ENCODE data around the gene HINT2.

DNA sequence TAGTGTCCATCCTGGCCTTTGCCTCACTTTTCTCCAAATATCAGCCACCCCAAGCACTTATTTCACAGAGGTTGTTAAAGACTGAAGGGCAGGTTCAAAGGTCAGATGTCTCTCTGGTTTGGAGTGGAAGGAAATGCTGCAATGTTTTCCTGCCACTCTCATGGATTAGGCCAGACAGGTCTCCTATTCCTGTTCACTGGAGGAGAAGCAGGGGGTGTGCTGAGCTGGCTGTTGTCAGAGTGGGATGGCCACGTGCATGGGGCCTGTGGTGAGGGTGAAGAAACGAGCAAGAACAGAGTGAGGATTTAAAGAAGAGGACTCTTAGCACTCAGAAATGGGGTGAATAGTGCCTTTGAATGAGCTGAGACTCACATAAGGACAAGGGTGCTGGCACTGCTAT lies 20.9 kb upstream of the HINT2 start:
- TF ChIP-seq, protein P1, sequence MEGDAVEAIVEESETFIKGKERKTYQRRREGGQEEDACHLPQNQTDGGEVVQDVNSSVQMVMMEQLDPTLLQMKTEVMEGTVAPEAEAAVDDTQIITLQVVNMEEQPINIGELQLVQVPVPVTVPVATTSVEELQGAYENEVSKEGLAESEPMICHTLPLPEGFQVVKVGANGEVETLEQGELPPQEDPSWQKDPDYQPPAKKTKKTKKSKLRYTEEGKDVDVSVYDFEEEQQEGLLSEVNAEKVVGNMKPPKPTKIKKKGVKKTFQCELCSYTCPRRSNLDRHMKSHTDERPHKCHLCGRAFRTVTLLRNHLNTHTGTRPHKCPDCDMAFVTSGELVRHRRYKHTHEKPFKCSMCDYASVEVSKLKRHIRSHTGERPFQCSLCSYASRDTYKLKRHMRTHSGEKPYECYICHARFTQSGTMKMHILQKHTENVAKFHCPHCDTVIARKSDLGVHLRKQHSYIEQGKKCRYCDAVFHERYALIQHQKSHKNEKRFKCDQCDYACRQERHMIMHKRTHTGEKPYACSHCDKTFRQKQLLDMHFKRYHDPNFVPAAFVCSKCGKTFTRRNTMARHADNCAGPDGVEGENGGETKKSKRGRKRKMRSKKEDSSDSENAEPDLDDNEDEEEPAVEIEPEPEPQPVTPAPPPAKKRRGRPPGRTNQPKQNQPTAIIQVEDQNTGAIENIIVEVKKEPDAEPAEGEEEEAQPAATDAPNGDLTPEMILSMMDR (IDR thresholded peaks at IDR 0.05), result no peak
- TF ChIP-seq EZH2 (IDR thresholded peaks at IDR 0.05), result no peak
